H9 (cell line): ENCODE measurements around the gene TMEM204. TPM values are rescaled to one million over a fixed set of nuclear protein-coding genes. Genes with fewer than 3 reads are reported as not detected.
A peak's percentile ranks its signal among the peaks of the same experiment; 100 is the strongest.

Source experiments
- DNase-seq: peaks from one replicate; pipeline ENCODE4 v3.0.0-alpha.2; 2017
- H2AFZ ChIP-seq: one replicate; pipeline ENCODE4 v1.6.1; 2013; ENCODE audit warnings: mild to moderate bottlenecking, low read length, control low read depth, moderate library complexity
- H2AK5ac ChIP-seq: 2 replicates; pipeline ENCODE4 v1.6.1; 2013; ENCODE audit warnings: low read length, control low read depth, mixed read lengths; ENCODE audit not compliant: insufficient read length
- H2BK120ac ChIP-seq: one replicate; pipeline ENCODE4 v1.6.1; 2013; ENCODE audit warnings: low read depth, mild to moderate bottlenecking, low read length, control low read depth, inconsistent platforms; ENCODE audit not compliant: poor library complexity, severe bottlenecking
- H2BK12ac ChIP-seq: 2 replicates; pipeline ENCODE4 v1.6.1; 2013; ENCODE audit warnings: low read length, control low read depth, mixed read lengths, low read depth; ENCODE audit not compliant: insufficient read length
- H2BK15ac ChIP-seq: 2 replicates; pipeline ENCODE4 v1.6.1; 2013; ENCODE audit warnings: low read depth, low read length, control low read depth
- H2BK20ac ChIP-seq: one replicate; pipeline ENCODE4 v1.6.1; 2013; ENCODE audit warnings: low read depth, mild to moderate bottlenecking, low read length, control low read depth, inconsistent platforms; ENCODE audit not compliant: poor library complexity, severe bottlenecking
- H2BK5ac ChIP-seq: 2 replicates; pipeline ENCODE4 v1.6.1; 2013; ENCODE audit warnings: low read length, control low read depth, mixed read lengths; ENCODE audit not compliant: insufficient read length
- H3K14ac ChIP-seq: 2 replicates; pipeline ENCODE4 v1.6.1; 2013; ENCODE audit warnings: low read length, control low read depth; ENCODE audit not compliant: insufficient read depth
- H3K18ac ChIP-seq: 2 replicates; pipeline ENCODE4 v1.6.1; 2013; ENCODE audit warnings: low read depth, mild to moderate bottlenecking, mixed read lengths, low read length, control low read depth; ENCODE audit not compliant: insufficient read length
- H3K23ac ChIP-seq: 2 replicates; pipeline ENCODE4 v1.6.1; 2013; ENCODE audit warnings: low read length, control low read depth, mixed read lengths, low read depth; ENCODE audit not compliant: insufficient read length
- H3K23me2 ChIP-seq: 2 replicates; pipeline ENCODE4 v1.6.1; 2013; ENCODE audit warnings: low read depth, mild to moderate bottlenecking, mixed read lengths, low read length, control low read depth; ENCODE audit not compliant: insufficient read length, poor library complexity, severe bottlenecking
- H3K27ac ChIP-seq: 2 replicates; pipeline ENCODE4 v1.5.1; 2013; ENCODE audit warnings: low read length, control low read depth, mixed read lengths, low read depth; ENCODE audit not compliant: insufficient read length
- H3K27me3 ChIP-seq: 2 replicates; pipeline ENCODE4 v1.6.1; 2013; ENCODE audit warnings: low read length, control low read depth, inconsistent platforms; ENCODE audit not compliant: insufficient read depth
- H3K4ac ChIP-seq: 2 replicates; pipeline ENCODE4 v1.6.1; 2013; ENCODE audit warnings: low read depth, mild to moderate bottlenecking, control low read depth, inconsistent platforms, low read length, moderate library complexity
- H3K4me1 ChIP-seq: 2 replicates; pipeline ENCODE4 v1.6.1; 2013; ENCODE audit warnings: low read length, control low read depth, inconsistent platforms; ENCODE audit not compliant: insufficient read depth
- H3K4me2 ChIP-seq: 2 replicates; pipeline ENCODE4 v1.6.1; 2013; ENCODE audit warnings: low read length, control low read depth, mixed read lengths; ENCODE audit not compliant: insufficient read length, insufficient read depth
- H3K56ac ChIP-seq: 2 replicates; pipeline ENCODE4 v1.6.1; 2013; ENCODE audit warnings: low read depth, mild to moderate bottlenecking, mixed read lengths, low read length, control low read depth; ENCODE audit not compliant: insufficient read length
- H3K79me1 ChIP-seq: 2 replicates; pipeline ENCODE4 v1.6.1; 2013; ENCODE audit warnings: low read depth, mild to moderate bottlenecking, moderate library complexity, low read length, control low read depth, inconsistent platforms; ENCODE audit not compliant: insufficient read depth, poor library complexity, severe bottlenecking
- H3K79me2 ChIP-seq: 2 replicates; pipeline ENCODE4 v1.6.1; 2013; ENCODE audit warnings: low read length, control low read depth, inconsistent platforms; ENCODE audit not compliant: insufficient read depth
- H3K9ac ChIP-seq: 2 replicates; pipeline ENCODE4 v1.6.1; 2013; ENCODE audit warnings: low read length, control low read depth, mixed read lengths; ENCODE audit not compliant: insufficient read length; ENCODE audit errors: extremely low read depth
- H3K9me3 ChIP-seq: one replicate; pipeline ENCODE4 v1.6.1; 2013; ENCODE audit warnings: low read depth, low read length, inconsistent platforms; ENCODE audit not compliant: control insufficient read depth
- H3T11ph ChIP-seq: one replicate; pipeline ENCODE4 v1.6.1; 2013; ENCODE audit warnings: mild to moderate bottlenecking, low read length, control low read depth, inconsistent platforms
- H4K20me1 ChIP-seq: one replicate; pipeline ENCODE4 v1.6.1; 2013; ENCODE audit not compliant: control insufficient read depth, insufficient read length, insufficient read depth
- H4K5ac ChIP-seq: 2 replicates; pipeline ENCODE4 v1.6.1; 2013; ENCODE audit warnings: low read depth, mild to moderate bottlenecking, mixed read lengths, low read length, control low read depth; ENCODE audit not compliant: insufficient read length
- H4K8ac ChIP-seq: replicated peaks from 2 replicates; pipeline ENCODE4 v1.6.1; 2013; ENCODE audit warnings: low read length, control low read depth, mixed read lengths, low read depth; ENCODE audit not compliant: insufficient read length
- H4K91ac ChIP-seq: 2 replicates; pipeline ENCODE4 v1.6.1; 2013; ENCODE audit warnings: low read depth, mild to moderate bottlenecking, moderate library complexity, mixed read lengths, low read length, control low read depth; ENCODE audit not compliant: insufficient read length
- H3K27ac Mint-ChIP-seq, 3 experiments: 2 replicates in 2 of 3; 3 replicates in 1 of 3; pipeline ENCODE4 v1.8.0; 2020 to 2021; ENCODE audit warnings: mixed read lengths in 3 of 3, mild to moderate bottlenecking in 1 of 3, moderate library complexity in 1 of 3
- H3K27me3 Mint-ChIP-seq: 2 replicates; pipeline ENCODE4 v1.8.0; 2021; ENCODE audit warnings: low read depth, mild to moderate bottlenecking, moderate library complexity, mixed read lengths
- H3K36me3 Mint-ChIP-seq, 3 experiments: 2 replicates in 2 of 3; 3 replicates in 1 of 3; pipeline ENCODE4 v1.8.0; 2020 to 2021; ENCODE audit warnings: low read depth in 3 of 3, mixed read lengths in 3 of 3; ENCODE audit not compliant: insufficient read depth in 1 of 3
- H3K4me1 Mint-ChIP-seq, 2 experiments: 2 replicates each; pipeline ENCODE4 v1.8.0; 2020; ENCODE audit warnings: mixed read lengths in 2 of 2
- H3K4me3 Mint-ChIP-seq, 2 experiments: 2 replicates in 1 of 2; 3 replicates in 1 of 2; pipeline ENCODE4 v1.8.0; 2020 to 2021; ENCODE audit warnings: mild to moderate bottlenecking in 2 of 2, mixed read lengths in 2 of 2, moderate library complexity in 1 of 2
- H3K9me3 Mint-ChIP-seq, 2 experiments: 2 replicates in 1 of 2; 3 replicates in 1 of 2; pipeline ENCODE4 v1.8.0; 2020; ENCODE audit warnings: mild to moderate bottlenecking in 2 of 2, mixed read lengths in 2 of 2, moderate library complexity in 1 of 2
- WGBS: extraction: QIAGEN DNeasy Blood & Tissue Kit; methylation state at CpG from one replicate; pipeline ENCODE4 v1.1.7; 2013; ENCODE audit warnings: missing lambda C conversion rate, low lambda C conversion rate, mixed read lengths; ENCODE audit not compliant: insufficient read length; ENCODE audit errors: extremely low coverage; 5-methylcytosine and 5-hydroxymethylcytosine counted together
- total RNA-seq: library from RNA; stranded (reverse); gene quantifications from 2 replicates; pipeline ENCODE4 v1.2.1, GENCODE V29; 2021
- TF ChIP-seq, protein P1 (sequence below): fragments of 200-600 bp; sonication (generic); conservative IDR thresholded peaks from 3 replicates; pipeline ENCODE4 v1.8.0; 2021; ENCODE audit warnings: antibody characterized with exemption, mild to moderate bottlenecking

Gene TMEM204
- total RNA-seq, 1 experiment from 2014 or later = not detected

DNA sequence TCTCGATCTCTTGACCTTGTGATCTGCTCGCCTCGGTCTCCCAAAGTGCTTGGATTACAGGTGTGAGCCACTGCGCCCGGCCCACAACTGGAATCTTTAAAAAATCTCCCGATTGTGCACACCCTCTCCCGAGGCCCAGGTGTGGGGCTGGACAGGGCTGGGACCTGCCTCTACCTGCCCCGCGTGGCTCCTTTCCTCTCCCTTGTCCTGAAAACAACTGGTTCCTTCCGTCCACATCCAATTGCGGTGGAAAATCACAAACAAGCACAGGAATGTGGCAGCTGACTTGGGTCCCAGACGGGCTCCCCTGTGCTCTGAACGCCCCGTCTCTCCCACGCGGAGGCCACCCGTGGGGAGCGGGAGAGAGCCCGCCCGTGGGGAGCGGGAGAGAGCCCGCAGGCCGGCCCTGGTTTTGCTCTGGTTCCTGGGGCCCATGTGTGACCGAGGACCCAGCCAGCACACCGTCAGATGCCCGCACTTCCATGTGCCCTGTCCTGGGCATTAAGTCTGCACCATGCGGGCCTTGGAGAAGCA lies 3.0 kb upstream of the TMEM204 start:
- no peak overlapping the region for H3K27ac ChIP-seq
- no peak overlapping the region for H2BK20ac ChIP-seq
- DNase-seq = no peak
- H2AK5ac ChIP-seq = no peak overlapping the region
- H2BK15ac ChIP-seq = no peak overlapping the region
- Mint-ChIP-seq H3K36me3 (no peaks in the 10 kb centered on the region), H3K27me3 (no peaks in the 10 kb centered on the region), H3K9me3 (no peaks in the 10 kb centered on the region), H3K4me1 (no peaks in the 10 kb centered on the region; a peak in 1 of 4 replicates), H3K4me3 (no peak overlapping the region), H3K27ac (peak overlapping the region in 2 of 3 experiments; percentile 7 to 69; a peak in 1 of 7 replicates)
- H3K4ac ChIP-seq = no peak overlapping the region
- H3K4me1 ChIP-seq = no peaks in the 10 kb centered on the region
- no peak overlapping the region for H3K4me2 ChIP-seq
- H3K9ac ChIP-seq = no peak overlapping the region
- no peak overlapping the region for H3K56ac ChIP-seq
- H2AFZ ChIP-seq = no peak overlapping the region
- no peak overlapping the region for H4K8ac ChIP-seq
- H2BK12ac ChIP-seq = no peak overlapping the region
- no CpG with 5 or more reads among the region's 27 CpGs for WGBS
- no peaks in the 10 kb centered on the region for H3K79me2 ChIP-seq
- H2BK120ac ChIP-seq = no peak overlapping the region
- H3K79me1 ChIP-seq = no peaks in the 10 kb centered on the region
- H4K5ac ChIP-seq = no peak overlapping the region
- no peaks in the 10 kb centered on the region; the same call in 1 of the 2 replicates for H3K27me3 ChIP-seq
- no peaks in the 10 kb centered on the region for H3K23me2 ChIP-seq
- no peak overlapping the region for H3K14ac ChIP-seq
- no peaks in the 10 kb centered on the region for H3K9me3 ChIP-seq
- H3T11ph ChIP-seq = no peak overlapping the region
- TF ChIP-seq, protein P1, sequence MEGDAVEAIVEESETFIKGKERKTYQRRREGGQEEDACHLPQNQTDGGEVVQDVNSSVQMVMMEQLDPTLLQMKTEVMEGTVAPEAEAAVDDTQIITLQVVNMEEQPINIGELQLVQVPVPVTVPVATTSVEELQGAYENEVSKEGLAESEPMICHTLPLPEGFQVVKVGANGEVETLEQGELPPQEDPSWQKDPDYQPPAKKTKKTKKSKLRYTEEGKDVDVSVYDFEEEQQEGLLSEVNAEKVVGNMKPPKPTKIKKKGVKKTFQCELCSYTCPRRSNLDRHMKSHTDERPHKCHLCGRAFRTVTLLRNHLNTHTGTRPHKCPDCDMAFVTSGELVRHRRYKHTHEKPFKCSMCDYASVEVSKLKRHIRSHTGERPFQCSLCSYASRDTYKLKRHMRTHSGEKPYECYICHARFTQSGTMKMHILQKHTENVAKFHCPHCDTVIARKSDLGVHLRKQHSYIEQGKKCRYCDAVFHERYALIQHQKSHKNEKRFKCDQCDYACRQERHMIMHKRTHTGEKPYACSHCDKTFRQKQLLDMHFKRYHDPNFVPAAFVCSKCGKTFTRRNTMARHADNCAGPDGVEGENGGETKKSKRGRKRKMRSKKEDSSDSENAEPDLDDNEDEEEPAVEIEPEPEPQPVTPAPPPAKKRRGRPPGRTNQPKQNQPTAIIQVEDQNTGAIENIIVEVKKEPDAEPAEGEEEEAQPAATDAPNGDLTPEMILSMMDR = no peak
- no peak overlapping the region for H3K23ac ChIP-seq
- H4K20me1 ChIP-seq = no peaks in the 10 kb centered on the region
- H4K91ac ChIP-seq = no peak overlapping the region
- H2BK5ac ChIP-seq = no peak overlapping the region
- H3K18ac ChIP-seq = no peak overlapping the region
